Hepatic stellate cell (primary cell): ENCODE data around the gene CROCC2.

Experiments used
- DNase-seq: peaks from one replicate; pipeline ENCODE4 v3.0.0; 2011; ENCODE audit warnings: low spot score

The CROCC2 gene

GRCh38 chr2:241038374-241039180, 132.4 kb downstream of the CROCC2 start:
- no peak for DNase-seq

- no peak for DNase-seq
Measured at GRCh38 chr2:241039416-241039815, 133.3 kb downstream of the CROCC2 start.

GRCh38 chr2:241040081-241040803, 134.1 kb downstream of the CROCC2 start:
- no peak for DNase-seq

- no peak for DNase-seq
Measured at GRCh38 chr2:241041589-241042158, 135.5 kb downstream of the CROCC2 start.
